OCI-LY3 (cell line): Measurements from ENCODE around the gene MAP2K6.

Experiments
- EZH2phosphoT487 ChIP-seq: fragments of 200-600 bp; shearing (Covaris generic); IDR thresholded peaks from 2 replicates; pipeline ENCODE4 v1.6.1; 2018; ENCODE audit warnings: antibody characterized with exemption, mixed run types, low read depth
- TF ChIP-seq, protein P1 (sequence below): fragments of 200-600, 300-600 bp; sonication (generic); IDR thresholded peaks from 2 replicates; pipeline ENCODE4 v1.5.1; 2014; ENCODE audit warnings: antibody characterized with exemption, low read length, low read depth

DNA sequence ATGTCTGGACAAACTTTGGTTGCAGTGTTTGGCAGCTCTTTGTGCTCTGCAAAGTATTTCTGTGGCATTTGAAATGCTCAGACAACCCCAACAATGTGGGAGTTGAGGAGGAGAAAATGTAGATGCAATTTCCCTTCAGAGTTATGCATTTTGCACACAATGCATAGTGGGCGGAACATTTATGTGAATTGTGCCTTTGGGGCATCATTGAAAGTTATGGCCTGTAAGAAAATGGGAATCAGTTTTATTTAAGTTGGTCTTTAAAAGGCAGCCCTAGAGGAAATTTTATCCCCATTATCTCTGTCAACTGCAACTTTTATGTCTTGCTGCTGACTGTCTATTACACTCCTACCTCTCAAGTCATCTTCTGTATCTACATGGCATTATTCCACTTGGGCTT, 176.2 kb downstream of the MAP2K6 start:
- TF ChIP-seq, protein P1, sequence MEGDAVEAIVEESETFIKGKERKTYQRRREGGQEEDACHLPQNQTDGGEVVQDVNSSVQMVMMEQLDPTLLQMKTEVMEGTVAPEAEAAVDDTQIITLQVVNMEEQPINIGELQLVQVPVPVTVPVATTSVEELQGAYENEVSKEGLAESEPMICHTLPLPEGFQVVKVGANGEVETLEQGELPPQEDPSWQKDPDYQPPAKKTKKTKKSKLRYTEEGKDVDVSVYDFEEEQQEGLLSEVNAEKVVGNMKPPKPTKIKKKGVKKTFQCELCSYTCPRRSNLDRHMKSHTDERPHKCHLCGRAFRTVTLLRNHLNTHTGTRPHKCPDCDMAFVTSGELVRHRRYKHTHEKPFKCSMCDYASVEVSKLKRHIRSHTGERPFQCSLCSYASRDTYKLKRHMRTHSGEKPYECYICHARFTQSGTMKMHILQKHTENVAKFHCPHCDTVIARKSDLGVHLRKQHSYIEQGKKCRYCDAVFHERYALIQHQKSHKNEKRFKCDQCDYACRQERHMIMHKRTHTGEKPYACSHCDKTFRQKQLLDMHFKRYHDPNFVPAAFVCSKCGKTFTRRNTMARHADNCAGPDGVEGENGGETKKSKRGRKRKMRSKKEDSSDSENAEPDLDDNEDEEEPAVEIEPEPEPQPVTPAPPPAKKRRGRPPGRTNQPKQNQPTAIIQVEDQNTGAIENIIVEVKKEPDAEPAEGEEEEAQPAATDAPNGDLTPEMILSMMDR: no peak
- no peak for TF ChIP-seq EZH2phosphoT487
